ENCODE measurements around the gene YARS1. TPM values are rescaled to one million over a fixed set of nuclear protein-coding genes. Genes with fewer than 3 reads are reported as not detected.
A peak's percentile ranks its signal among the peaks of the same experiment; 100 is the strongest.

Gene YARS1
- total and polyA plus RNA-seq, 2 of the 4 experiments (the other 2 are of a cell fraction): 100 to 166 TPM

DNA sequence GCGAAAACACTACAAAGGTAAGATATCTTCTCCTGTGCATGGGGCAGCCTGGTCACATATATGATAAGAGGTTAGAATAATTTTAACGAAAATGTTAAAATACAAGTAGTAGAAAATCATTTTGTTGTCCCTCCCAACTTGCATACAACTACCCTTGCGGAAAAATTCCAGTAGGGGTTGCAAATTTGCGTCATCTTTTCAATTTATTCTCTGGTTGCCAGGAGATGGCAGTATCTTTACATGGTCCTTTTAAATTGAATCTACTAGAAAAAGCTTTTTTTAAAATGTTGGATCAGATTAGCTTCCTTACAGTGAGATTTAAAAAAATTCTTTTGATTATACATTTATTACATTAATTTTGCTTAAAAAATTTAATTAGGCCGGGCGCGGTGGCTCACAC, 11.2 kb upstream of the YARS1 start:
- Histone ChIP-seq H3K79me1 (ENCODE audit: low read depth in 1 of 2, low read length in 2 of 2) (peaks cover 8 to 14% of the 10 kb centered on the region in 2 experiments), H3K14ac (replicated peaks; ENCODE audit: low read depth, low read length) (no peak overlapping the region), H2BK120ac (ENCODE audit: low read depth, low read length) (no peak overlapping the region), H3K4me1 (ENCODE audit: control insufficient read depth, insufficient read depth, low read length) (no peaks in the 10 kb centered on the region), H4K91ac (ENCODE audit: insufficient read depth, low read depth, low read length) (no peak overlapping the region), H2AK9ac (replicated peaks; ENCODE audit: low read depth, low read length, poor library complexity) (no peak overlapping the region), H3K4me2 (ENCODE audit: low read depth, low read length) (no peak overlapping the region), H3K18ac (ENCODE audit: low read depth, low read length) (no peak overlapping the region), H3K9me3 (ENCODE audit: control insufficient read depth, insufficient read depth, low read length) (no peaks in the 10 kb centered on the region), H2BK15ac (ENCODE audit: low read depth, low read length) (no peak overlapping the region), H2BK5ac (ENCODE audit: low read depth, low read length, poor library complexity, severe bottlenecking) (no peak overlapping the region), H3K27me3 (ENCODE audit: control insufficient read depth, insufficient read depth, low read length) (no peaks in the 10 kb centered on the region), H3K23ac (ENCODE audit: low read depth, low read length) (no peak overlapping the region), H3K4ac (ENCODE audit: low read depth, low read length) (no peak overlapping the region), H3K27ac (ENCODE audit: insufficient read depth, low read length) (no peak overlapping the region), H2AFZ (replicated peaks; ENCODE audit: low read length, poor library complexity) (no peak overlapping the region), H4K8ac (ENCODE audit: low read depth in 2 of 2, low read length in 2 of 2) (no peak overlapping the region), H3K9me1 (ENCODE audit: insufficient read depth, low read length) (0 out of 2 replicates have a peak, but pooled peaks cover 2% of the 10 kb centered on the region), H3K36me3 (ENCODE audit: control insufficient read depth, insufficient read depth, low read length) (peaks cover 37% of the 10 kb centered on the region), H3K56ac (ENCODE audit: extremely low read depth, insufficient read depth, low read length) (no peak overlapping the region), H3K4me3 (ENCODE audit: insufficient read depth, low read depth, low read length) (no peak overlapping the region), H2BK20ac (ENCODE audit: low read depth, low read length) (no peak overlapping the region), H2AK5ac (ENCODE audit: low read depth, low read length) (no peak overlapping the region), H4K20me1 (ENCODE audit: insufficient read depth, low read length) (no peaks in the 10 kb centered on the region), H4K5ac (ENCODE audit: low read depth, low read length) (no peak overlapping the region), H3K9ac (ENCODE audit: low read depth, low read length) (no peak overlapping the region)
- peak; percentile 31; the same call in 1 of the 2 replicates for TF ChIP-seq RAD21 (IDR thresholded peaks at IDR 0.05; ENCODE audit: low read length)
- no peak for TF ChIP-seq USF2 (IDR thresholded peaks at IDR 0.05; ENCODE audit: low read depth, low read length)
- peak; percentile 35; the same call in 1 of the 2 replicates for TF ChIP-seq CTCF (conservative IDR thresholded peaks at IDR 0.05; ENCODE audit: low read depth, low read length)
- TF ChIP-seq CEBPB (IDR thresholded peaks at IDR 0.05; ENCODE audit: low read depth, low read length): peak; percentile 40; the same call in 1 of the 2 replicates
- BruUV-seq (replicated peaks): no TSS peak
- DNase-seq: peak; percentile 28
- dilution Hi-C loops (cut with HindIII; ENCODE audit: low sequenced_read_pairs, unreplicated experiment) (no loop called here), intact Hi-C loops (cut with micrococcal nuclease) (loop anchor here (10.0 kb wide), 1 partner anchor 256 kb away; the partner anchor contains the start of gene AZIN2), in situ Hi-C loops (cut with MboI; ENCODE audit: low sequenced_read_pairs) (no loop called here)
- ChIA-PET POLR2A (ENCODE audit: unreplicated experiment) (no interaction called here), CTCF (no interaction called here)
- ATAC-seq (ENCODE audit: low read depth): no peak
- WGBS, 2 experiments (ENCODE audit: extremely low coverage in 2 of 2, insufficient read length in 1 of 2): no CpG with 5 or more reads among the region's 7 CpGs
